ENCODE data around the gene BUD31. TPM values are rescaled to one million over a fixed set of nuclear protein-coding genes. Genes with fewer than 3 reads are reported as not detected.

BUD31 gene
- total and polyA plus RNA-seq, 9 of the 15 experiments (the other 6 are each of a cell fraction or from before 2014, with no cell fraction given), result 105 to 342 (median 247) TPM

- TF ChIP-seq FIP1L1 (IDR thresholded peaks at IDR 0.05; ENCODE audit: low read depth, low read length, poor library complexity, severe bottlenecking) (peak; percentile 21), AFF4 (CRISPR knock-in tag; IDR thresholded peaks at IDR 0.05) (no peak), RFX1 (IDR thresholded peaks at IDR 0.05) (no peak), HINFP (tag; conservative IDR thresholded peaks at IDR 0.05; ENCODE audit: low read depth) (no peak), CHD2 (IDR thresholded peaks at IDR 0.05; ENCODE audit: low read depth, low read length) (no peak), MGA (IDR thresholded peaks at IDR 0.05) (no peak), XRCC5 (IDR thresholded peaks at IDR 0.05; ENCODE audit: low read depth, low read length) (no peak), NR0B1 (IDR thresholded peaks at IDR 0.05; ENCODE audit: partially characterized antibody) (no peak)
Observed at GRCh38 chr7:99419323-99420021, 10.7 kb downstream of the BUD31 start (continued).
